Large intestine (tissue), 3 donors: ENCODE measurements around the gene FAM209A. TPM values are rescaled to one million over a fixed set of nuclear protein-coding genes. Genes with fewer than 3 reads are reported as not detected.
"Not testable (repeated sequence)": the region's sequence is repeated elsewhere in the genome, so short reads cannot be mapped to it uniquely, and the experiment has no call there.

Source experiments
- DNase-seq, 2 donors: peaks; one replicate each; pipeline versions ENCODE4 v3.0.0 to v3.0.0-alpha.2; 2013
- H3K27ac ChIP-seq: one replicate; pipeline ENCODE4 v1.5.1; 2013; ENCODE audit warnings: low read length
- H3K27me3 ChIP-seq: 2 replicates; pipeline ENCODE4 v1.6.1; 2013; ENCODE audit warnings: low read length; ENCODE audit not compliant: control insufficient read depth, insufficient read depth
- H3K36me3 ChIP-seq: 2 replicates; pipeline ENCODE4 v1.6.1; 2013; ENCODE audit warnings: low read length; ENCODE audit not compliant: control insufficient read depth, insufficient read depth
- H3K4me1 ChIP-seq: one replicate; pipeline ENCODE4 v1.6.1; 2013; ENCODE audit warnings: low read length; ENCODE audit not compliant: control insufficient read depth, insufficient read depth
- H3K4me3 ChIP-seq: one replicate; pipeline ENCODE4 v1.5.1; 2013; ENCODE audit warnings: low read length
- H3K9me3 ChIP-seq: one replicate; pipeline ENCODE4 v1.6.1; 2013; ENCODE audit warnings: mild to moderate bottlenecking, low read depth, low read length, moderate library complexity; ENCODE audit not compliant: control insufficient read depth
- WGBS: methylation state at CpG from one replicate; pipeline ENCODE4 v1.1.5; 2013; ENCODE audit warnings: low lambda C conversion rate; ENCODE audit not compliant: insufficient coverage; 5-methylcytosine and 5-hydroxymethylcytosine counted together
- polyA plus RNA-seq: library from polyadenylated mRNA; unstranded; fragments of 120-200 nt; gene quantifications from one replicate; pipeline ENCODE4 v1.2.1, GENCODE V29; 2013

FAM209A gene
- polyA plus RNA-seq, 1 donor, result 0.21 TPM

GRCh38 chr20:56537997-56538396, 13.5 kb downstream of the FAM209A start:
- Histone ChIP-seq H3K9me3 (no peaks in the 10 kb centered on the region), H3K4me1 (no peaks in the 10 kb centered on the region), H3K27me3 (no peaks in the 10 kb centered on the region), H3K4me3 (no peak overlapping the region), H3K27ac (no peak overlapping the region), H3K36me3 (no peaks in the 10 kb centered on the region)
- 83% methylated on average over 1 of the region's 3 CpGs for WGBS
- no peak for DNase-seq

GRCh38 chr20:56540415-56540814, 15.9 kb downstream of the FAM209A start:
- no peak for DNase-seq
- no peaks in the 10 kb centered on the region for H3K27me3 ChIP-seq
- no CpG with 5 or more reads among the region's 6 CpGs for WGBS
- no peaks in the 10 kb centered on the region for H3K36me3 ChIP-seq
- no peaks in the 10 kb centered on the region for H3K9me3 ChIP-seq
- no peaks in the 10 kb centered on the region for H3K4me1 ChIP-seq
- no peak overlapping the region for H3K4me3 ChIP-seq
- no peak overlapping the region for H3K27ac ChIP-seq

- Histone ChIP-seq H3K27me3 (no peaks in the 10 kb centered on the region), H3K4me3 (no peak overlapping the region), H3K27ac (no peak overlapping the region), H3K9me3 (no peaks in the 10 kb centered on the region), H3K4me1 (no peaks in the 10 kb centered on the region), H3K36me3 (no peaks in the 10 kb centered on the region)
- no peak for DNase-seq
- WGBS, result no CpG with 5 or more reads among the region's 9 CpGs
Measured at GRCh38 chr20:56542489-56543030, 18.0 kb downstream of the FAM209A start.

DNA sequence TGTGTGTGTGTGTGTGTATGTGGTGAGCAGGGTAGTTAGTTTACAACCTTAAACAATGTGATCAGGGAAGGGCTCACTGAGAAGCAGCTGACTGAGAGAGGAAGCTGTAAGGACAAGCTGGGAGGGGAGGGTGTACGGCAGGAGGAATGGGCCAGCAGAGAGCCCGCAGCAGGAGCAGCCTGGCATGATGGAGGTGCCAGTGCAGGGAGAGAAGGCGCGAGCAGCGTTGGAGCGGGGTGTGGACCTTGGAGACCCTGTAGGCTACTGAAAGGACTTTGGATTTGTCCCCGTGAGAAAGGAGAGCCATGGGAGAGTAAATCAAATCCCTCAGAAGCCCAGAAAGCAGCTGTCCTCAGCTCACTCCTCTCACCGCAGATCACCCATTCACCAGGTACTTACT, 27.0 kb downstream of the FAM209A start:
- Histone ChIP-seq H3K27ac (no peak overlapping the region), H3K4me3 (no peak overlapping the region), H3K4me1 (no peaks in the 10 kb centered on the region), H3K27me3 (peaks cover 3% of the 10 kb centered on the region), H3K9me3 (no peaks in the 10 kb centered on the region), H3K36me3 (no peaks in the 10 kb centered on the region)
- WGBS, result no CpG with 5 or more reads among the region's 8 CpGs
- DNase-seq, result no peak

- Histone ChIP-seq H3K4me1 (no peaks in the 10 kb centered on the region), H3K9me3 (no peaks in the 10 kb centered on the region), H3K4me3 (no peak overlapping the region), H3K36me3 (no peaks in the 10 kb centered on the region), H3K27me3 (peaks cover 3% of the 10 kb centered on the region), H3K27ac (no peak overlapping the region)
- DNase-seq, result no peak
- 0% methylated on average over 1 of the region's 8 CpGs for WGBS
Measured at GRCh38 chr20:56552911-56553629, 28.5 kb downstream of the FAM209A start.

DNA sequence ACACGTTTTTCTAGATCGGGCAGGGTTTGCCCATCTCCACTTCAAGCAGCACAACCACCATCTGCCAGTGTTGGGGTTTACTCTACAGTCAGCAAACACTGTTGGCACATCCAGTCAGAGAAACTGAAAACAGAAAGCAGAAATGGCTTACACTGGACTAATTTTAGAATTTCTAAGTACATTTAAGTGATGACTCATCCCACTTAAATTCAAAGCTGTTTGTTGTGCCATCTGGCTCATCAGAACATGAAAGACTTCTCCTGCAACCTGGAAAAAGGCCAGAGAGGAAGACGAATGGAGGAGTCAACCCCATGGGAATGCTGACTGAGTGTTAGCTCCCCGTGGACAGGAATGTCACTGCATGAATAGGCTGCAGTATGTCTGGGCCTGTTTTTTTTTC, 30.3 kb downstream of the FAM209A start:
- H3K36me3 ChIP-seq, result no peaks in the 10 kb centered on the region
- peak; percentile 19 to 40 for DNase-seq
- H3K9me3 ChIP-seq, result no peaks in the 10 kb centered on the region
- 14% methylated on average over 1 of the region's 4 CpGs for WGBS
- no peak overlapping the region for H3K27ac ChIP-seq
- H3K4me1 ChIP-seq, result no peaks in the 10 kb centered on the region
- H3K27me3 ChIP-seq, result peaks cover 3% of the 10 kb centered on the region
- no peak overlapping the region for H3K4me3 ChIP-seq

GRCh38 chr20:56558968-56559367, 34.4 kb downstream of the FAM209A start:
- no peaks in the 10 kb centered on the region for H3K36me3 ChIP-seq
- H3K27ac ChIP-seq, result no peak overlapping the region
- H3K4me1 ChIP-seq, result no peaks in the 10 kb centered on the region
- no peaks in the 10 kb centered on the region for H3K9me3 ChIP-seq
- H3K27me3 ChIP-seq, result no peaks in the 10 kb centered on the region
- WGBS, result no CpG with 5 or more reads among the region's 6 CpGs
- H3K4me3 ChIP-seq, result no peak overlapping the region
- DNase-seq, result no peak

DNA sequence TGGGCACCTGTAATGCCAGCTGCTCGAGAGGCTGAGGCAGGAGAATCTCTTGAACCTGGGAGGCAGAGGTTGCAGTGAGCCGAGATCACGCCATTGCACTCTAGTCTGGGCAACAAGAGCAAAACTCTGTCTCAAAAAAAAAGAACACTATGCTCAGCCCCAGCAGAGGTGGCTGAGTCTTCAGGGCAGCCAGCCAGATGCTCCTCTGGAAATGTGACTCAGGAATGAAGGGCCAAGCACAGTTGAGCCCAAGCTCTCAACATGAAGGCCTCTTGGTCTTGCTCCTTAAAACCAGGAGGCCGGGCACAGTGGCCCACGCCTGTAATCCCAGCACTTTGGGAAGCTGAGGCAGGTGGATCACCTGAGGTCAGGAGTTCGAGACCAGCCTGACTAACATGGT, 40.0 kb downstream of the FAM209A start:
- H3K27ac ChIP-seq, H3K4me1 ChIP-seq, DNase-seq, H3K27me3 ChIP-seq, H3K4me3 ChIP-seq, H3K9me3 ChIP-seq, H3K36me3 ChIP-seq: not testable (repeated sequence)
- 60% methylated on average over 1 of the region's 6 CpGs for WGBS

- no peaks in the 10 kb centered on the region for H3K36me3 ChIP-seq
- H3K4me3 ChIP-seq, result no peak overlapping the region
- no peak overlapping the region for H3K27ac ChIP-seq
- H3K9me3 ChIP-seq, result no peaks in the 10 kb centered on the region
- no peak for DNase-seq
- H3K4me1 ChIP-seq, result no peaks in the 10 kb centered on the region
- WGBS, result no CpG with 5 or more reads among the region's 4 CpGs
- no peaks in the 10 kb centered on the region for H3K27me3 ChIP-seq
Measured at GRCh38 chr20:56565511-56565910, 41.0 kb downstream of the FAM209A start.

- no CpG with 5 or more reads among the region's 3 CpGs for WGBS
- Histone ChIP-seq H3K27ac (no peak overlapping the region), H3K27me3 (no peaks in the 10 kb centered on the region), H3K9me3 (no peaks in the 10 kb centered on the region), H3K4me1 (no peaks in the 10 kb centered on the region), H3K4me3 (no peak overlapping the region), H3K36me3 (no peaks in the 10 kb centered on the region)
- no peak for DNase-seq
Measured at GRCh38 chr20:56566621-56567020, 42.1 kb downstream of the FAM209A start.

GRCh38 chr20:56570832-56571231, 46.3 kb downstream of the FAM209A start:
- WGBS, result no CpG with 5 or more reads among the region's 2 CpGs
- Histone ChIP-seq H3K36me3 (no peaks in the 10 kb centered on the region), H3K4me1 (no peaks in the 10 kb centered on the region), H3K9me3 (no peaks in the 10 kb centered on the region), H3K27me3 (no peaks in the 10 kb centered on the region), H3K4me3 (no peak overlapping the region), H3K27ac (no peak overlapping the region)
- no peak for DNase-seq
